Nephron (organoid): ENCODE data around the gene CCL1.
A peak's percentile ranks its signal among the peaks of the same experiment; 100 is the strongest.
"Not testable (repeated sequence)": the region's sequence is repeated elsewhere in the genome, so short reads cannot be mapped to it uniquely, and the experiment has no call there.

Experiments used
- H3K27ac Mint-ChIP-seq, 3 experiments: 2 replicates each; pipeline ENCODE4 v1.8.0; 2020; ENCODE audit warnings: mixed read lengths in 3 of 3, mild to moderate bottlenecking in 2 of 3, moderate library complexity in 1 of 3
- H3K27me3 Mint-ChIP-seq: 2 replicates; pipeline ENCODE4 v1.8.0; 2021; ENCODE audit warnings: low read depth, mild to moderate bottlenecking, moderate library complexity, mixed read lengths
- H3K36me3 Mint-ChIP-seq: 2 replicates; pipeline ENCODE4 v1.8.0; 2020; ENCODE audit warnings: low read depth, mixed read lengths
- H3K4me1 Mint-ChIP-seq: 2 replicates; pipeline ENCODE4 v1.8.0; 2020; ENCODE audit warnings: mixed read lengths
- H3K4me3 Mint-ChIP-seq, 3 experiments: 2 replicates each; pipeline ENCODE4 v1.8.0; 2020; ENCODE audit warnings: mild to moderate bottlenecking in 3 of 3, mixed read lengths in 3 of 3, moderate library complexity in 2 of 3
- H3K9me3 Mint-ChIP-seq: 2 replicates; pipeline ENCODE4 v1.8.0; 2020; ENCODE audit warnings: mixed read lengths
- TF ChIP-seq, protein P1 (sequence below), 3 experiments: fragments of 200-600 bp; sonication (generic); IDR thresholded peaks; one replicate each; pipeline ENCODE4 v1.5.0; 2021; ENCODE audit warnings: antibody characterized with exemption in 3 of 3; ENCODE audit not compliant: unreplicated experiment in 3 of 3

Gene CCL1

DNA sequence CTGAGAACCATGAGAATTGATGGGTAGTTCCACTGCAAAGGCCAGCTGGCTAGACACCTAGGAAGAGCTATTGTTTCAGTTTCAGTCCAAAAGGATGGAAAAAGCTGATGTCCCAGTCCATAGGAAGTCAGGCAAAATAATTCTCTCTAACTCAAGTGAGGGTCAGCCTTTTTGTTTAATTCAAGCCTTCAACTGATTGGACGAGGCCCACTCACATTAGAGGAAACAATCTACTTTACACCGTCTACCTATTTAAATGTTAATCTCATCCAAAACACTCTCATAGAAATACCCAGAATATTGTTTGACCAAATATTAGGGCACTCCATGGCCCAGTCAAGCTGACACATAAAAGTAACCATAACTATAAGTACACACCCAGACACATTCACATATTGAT lies 21.1 kb downstream of the CCL1 start:
- Mint-ChIP-seq H3K9me3 (no peaks in the 10 kb centered on the region), H3K27me3 (peaks cover 8% of the 10 kb centered on the region), H3K4me3 (no peak overlapping the region), H3K4me1 (no peaks in the 10 kb centered on the region), H3K36me3 (no peaks in the 10 kb centered on the region), H3K27ac (no peak overlapping the region)
- TF ChIP-seq, protein P1, sequence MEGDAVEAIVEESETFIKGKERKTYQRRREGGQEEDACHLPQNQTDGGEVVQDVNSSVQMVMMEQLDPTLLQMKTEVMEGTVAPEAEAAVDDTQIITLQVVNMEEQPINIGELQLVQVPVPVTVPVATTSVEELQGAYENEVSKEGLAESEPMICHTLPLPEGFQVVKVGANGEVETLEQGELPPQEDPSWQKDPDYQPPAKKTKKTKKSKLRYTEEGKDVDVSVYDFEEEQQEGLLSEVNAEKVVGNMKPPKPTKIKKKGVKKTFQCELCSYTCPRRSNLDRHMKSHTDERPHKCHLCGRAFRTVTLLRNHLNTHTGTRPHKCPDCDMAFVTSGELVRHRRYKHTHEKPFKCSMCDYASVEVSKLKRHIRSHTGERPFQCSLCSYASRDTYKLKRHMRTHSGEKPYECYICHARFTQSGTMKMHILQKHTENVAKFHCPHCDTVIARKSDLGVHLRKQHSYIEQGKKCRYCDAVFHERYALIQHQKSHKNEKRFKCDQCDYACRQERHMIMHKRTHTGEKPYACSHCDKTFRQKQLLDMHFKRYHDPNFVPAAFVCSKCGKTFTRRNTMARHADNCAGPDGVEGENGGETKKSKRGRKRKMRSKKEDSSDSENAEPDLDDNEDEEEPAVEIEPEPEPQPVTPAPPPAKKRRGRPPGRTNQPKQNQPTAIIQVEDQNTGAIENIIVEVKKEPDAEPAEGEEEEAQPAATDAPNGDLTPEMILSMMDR (IDR thresholded peaks at IDR 0.05; ENCODE audit: unreplicated experiment in 3 of 3), result no peak

DNA sequence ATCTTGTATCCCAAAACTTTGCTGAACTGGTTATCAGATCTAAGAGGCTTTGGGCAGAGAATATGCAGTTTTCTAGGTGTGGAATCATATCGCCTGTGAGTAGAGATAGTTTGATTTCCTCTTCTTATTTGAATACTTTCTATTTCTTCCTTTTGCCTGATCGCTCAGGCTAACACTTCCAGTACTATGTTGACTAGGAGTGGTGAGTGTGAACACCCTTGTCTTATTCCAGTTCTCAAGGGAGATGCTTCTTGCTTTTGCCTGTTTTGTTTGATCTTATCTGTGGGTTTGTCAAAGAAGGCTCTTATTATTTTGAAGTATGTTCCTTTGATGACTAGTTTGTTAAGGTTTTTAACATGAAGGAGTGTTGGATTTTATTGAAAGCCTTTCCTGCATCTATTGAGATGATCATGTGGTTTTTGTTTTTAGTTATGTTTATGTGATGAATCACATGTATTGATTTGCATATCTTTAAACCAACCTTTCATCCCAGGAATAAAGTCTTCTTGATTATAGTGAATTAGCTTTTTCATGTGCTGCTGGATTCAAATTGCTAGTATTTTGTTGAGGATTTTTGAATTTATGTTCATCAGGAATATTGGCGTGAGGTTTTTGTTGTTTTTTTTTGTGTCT lies 23.8 kb downstream of the CCL1 start:
- Mint-ChIP-seq H3K27me3 (peaks cover 8% of the 10 kb centered on the region), H3K4me1 (no peaks in the 10 kb centered on the region), H3K27ac (no peak overlapping the region), H3K4me3 (no peak overlapping the region), H3K9me3 (peaks cover 3% of the 10 kb centered on the region), H3K36me3 (no peaks in the 10 kb centered on the region)
- TF ChIP-seq, protein P1 (IDR thresholded peaks at IDR 0.05; ENCODE audit: unreplicated experiment in 3 of 3), result no peak

DNA sequence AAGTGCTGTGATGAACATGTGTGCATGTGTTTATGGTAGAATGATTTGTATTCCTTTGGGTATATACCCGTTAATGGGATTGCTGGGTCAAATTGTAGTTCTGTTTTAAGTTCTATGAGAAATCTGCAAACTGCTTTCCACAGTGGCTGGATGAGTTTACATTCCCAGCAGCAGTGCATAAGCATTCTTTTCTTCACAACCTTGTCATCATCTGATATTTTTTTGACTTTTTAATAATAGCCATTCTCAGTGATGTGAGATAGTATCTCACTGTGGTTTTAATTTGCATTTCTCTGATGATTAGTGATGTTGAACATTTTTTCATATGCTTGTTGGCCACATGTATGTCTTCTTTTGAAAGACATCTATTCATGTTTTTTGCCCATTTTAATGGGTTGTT lies 25.3 kb downstream of the CCL1 start:
- TF ChIP-seq, protein P1 (IDR thresholded peaks at IDR 0.05; ENCODE audit: unreplicated experiment in 3 of 3), result no peak
- Mint-ChIP-seq H3K9me3 (peaks cover 3% of the 10 kb centered on the region), H3K27ac (no peak overlapping the region), H3K4me1 (no peaks in the 10 kb centered on the region), H3K36me3 (no peaks in the 10 kb centered on the region), H3K4me3 (no peak overlapping the region), H3K27me3 (peaks cover 8% of the 10 kb centered on the region)

DNA sequence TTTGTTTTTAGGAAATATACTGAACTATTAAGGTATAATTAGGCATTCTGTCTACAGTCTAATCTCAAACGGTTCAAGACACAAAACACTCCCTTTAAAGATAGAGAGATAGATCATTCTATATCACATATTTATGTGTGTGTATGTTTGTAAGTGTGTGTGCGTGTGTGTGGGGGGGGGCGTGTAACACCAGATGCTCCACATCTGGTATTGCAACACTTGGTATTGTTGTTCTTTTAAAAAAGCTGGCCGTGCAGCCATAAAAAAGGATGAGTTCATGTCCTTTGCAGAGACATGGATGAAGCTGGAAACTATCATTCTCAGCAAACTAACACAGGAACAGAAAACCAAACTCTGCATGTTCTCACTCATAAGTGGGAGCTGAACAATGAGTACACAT lies 35.5 kb downstream of the CCL1 start:
- not testable (repeated sequence) for H3K36me3 Mint-ChIP-seq, H3K27me3 Mint-ChIP-seq, H3K4me3 Mint-ChIP-seq
- Mint-ChIP-seq H3K4me1 (peaks cover 11% of the 10 kb centered on the region), H3K9me3 (peaks cover 12% of the 10 kb centered on the region), H3K27ac (peak overlapping the region; percentile 66 to 95 (median 85))

DNA sequence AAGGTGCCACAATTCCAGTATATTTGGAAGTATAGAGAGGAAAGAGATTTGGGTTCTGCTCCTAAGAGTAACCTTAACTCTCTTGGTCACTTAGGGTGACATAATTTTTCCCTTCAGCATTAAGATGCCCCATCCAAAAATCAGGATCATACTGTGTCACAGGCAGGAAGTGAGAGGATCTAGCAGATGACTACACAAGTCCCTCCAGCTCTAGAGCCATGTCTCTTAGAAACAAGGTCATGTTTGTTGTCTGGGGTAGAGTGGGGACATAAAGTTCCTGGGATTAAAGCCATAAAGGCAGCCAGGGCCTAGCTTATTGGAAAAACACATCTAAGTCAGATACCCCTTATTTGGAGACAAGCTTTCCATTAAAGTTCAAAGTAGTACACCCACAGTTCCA lies 41.1 kb downstream of the CCL1 start:
- Mint-ChIP-seq H3K36me3 (no peaks in the 10 kb centered on the region), H3K9me3 (peaks cover 12% of the 10 kb centered on the region), H3K27ac (no peak overlapping the region), H3K4me1 (peaks cover under 1% of the 10 kb centered on the region), H3K27me3 (peaks cover 5% of the 10 kb centered on the region), H3K4me3 (no peak overlapping the region)
- TF ChIP-seq, protein P1 (IDR thresholded peaks at IDR 0.05; ENCODE audit: unreplicated experiment in 3 of 3), result no peak

- Mint-ChIP-seq H3K27me3 (peaks cover 5% of the 10 kb centered on the region), H3K36me3 (no peaks in the 10 kb centered on the region), H3K27ac (no peak within 1 kb of the TSS), H3K9me3 (no peaks in the 10 kb centered on the region), H3K4me3 (no peak within 1 kb of the TSS), H3K4me1 (peaks cover 6% of the 10 kb centered on the region)
- TF ChIP-seq, protein P1 (IDR thresholded peaks at IDR 0.05; ENCODE audit: unreplicated experiment in 3 of 3), result no peak
Measured at GRCh38 chr17:34319039-34319483, 44.0 kb downstream of the CCL1 start, which contains the start of gene CCL8. CCL8 (plus strand) TSS chr17:34319435; CDS start chr17:34319502, 67 bp downstream.
